HepG2 (cell line): Measurements from ENCODE around the gene JTB. TPM values are rescaled to one million over a fixed set of nuclear protein-coding genes. Genes with fewer than 3 reads are reported as not detected.
A peak's percentile ranks its signal among the peaks of the same experiment; 100 is the strongest.

Experiments
- BCLAF1 ChIP-seq: fragments of 450-650 bp; IDR thresholded peaks from 2 replicates; pipeline ENCODE4 v1.6.1; 2017; ENCODE audit warnings: mild to moderate bottlenecking
- BRD4 ChIP-seq: sonication (generic); formaldehyde crosslinking; IDR thresholded peaks from 2 replicates; pipeline ENCODE4 v1.4.0; 2020; ENCODE audit warnings: missing genetic modification reagents
- CBX1 ChIP-seq: IDR thresholded peaks from one replicate; pipeline ENCODE4 v1.6.1; 2016; ENCODE audit warnings: antibody characterized with exemption, low read depth
- DDIT3 ChIP-seq: sonication (generic); formaldehyde crosslinking; IDR thresholded peaks from 2 replicates; pipeline ENCODE4 v1.4.0; 2020; ENCODE audit warnings: mild to moderate bottlenecking, missing genetic modification reagents
- ELF3 ChIP-seq: IDR thresholded peaks from 2 replicates; pipeline ENCODE4 v1.6.1; 2016; ENCODE audit warnings: missing genetic modification reagents, missing compliant biosample characterization
- FOXP4 ChIP-seq: sonication (generic); formaldehyde crosslinking; IDR thresholded peaks from 2 replicates; pipeline ENCODE4 v1.4.0; 2020; ENCODE audit warnings: missing genetic modification reagents
- HNRNPLL ChIP-seq: fragments of 200-400 bp; formaldehyde crosslinking; IDR thresholded peaks from 2 replicates; pipeline ENCODE4 v1.6.1; 2017; ENCODE audit warnings: mild to moderate bottlenecking, low read depth, low read length; ENCODE audit not compliant: poor library complexity, severe bottlenecking
- KLF16 ChIP-seq, 2 experiments: sonication (generic) in 1 of 2; formaldehyde crosslinking in 1 of 2; IDR thresholded peaks; 2 replicates each; pipeline versions ENCODE4 v1.6.1 to v1.8.0; 2016 to 2023; ENCODE audit warnings: missing genetic modification reagents in 2 of 2, missing compliant biosample characterization in 1 of 2
- MTF1 ChIP-seq: sonication (generic); formaldehyde crosslinking; IDR thresholded peaks from 2 replicates; pipeline ENCODE4 v1.5.0; 2020; ENCODE audit warnings: missing genetic modification reagents
- MTF2 ChIP-seq: sonication (generic); formaldehyde crosslinking; IDR thresholded peaks from 2 replicates; pipeline ENCODE4 v1.5.0; 2020; ENCODE audit warnings: missing genetic modification reagents, borderline replicate concordance
- SP4 ChIP-seq: sonication (generic); formaldehyde crosslinking; IDR thresholded peaks from 2 replicates; pipeline ENCODE4 v1.8.1; 2023; ENCODE audit warnings: mild to moderate bottlenecking, missing genetic modification reagents
- TGIF2 ChIP-seq: IDR thresholded peaks from 2 replicates; pipeline ENCODE4 v1.6.1; 2016; ENCODE audit warnings: control low read depth, missing compliant biosample characterization
- ZFAT ChIP-seq: sonication (generic); formaldehyde crosslinking; conservative IDR thresholded peaks from 2 replicates; pipeline ENCODE4 v1.8.1; 2023; ENCODE audit warnings: missing genetic modification reagents, inconsistent platforms
- ZFP36 ChIP-seq: fragments of 150-350 bp; IDR thresholded peaks from 2 replicates; pipeline ENCODE4 v1.6.1; 2018; ENCODE audit warnings: borderline replicate concordance, low read length, low read depth; ENCODE audit not compliant: partially characterized antibody
- ZMAT3 ChIP-seq: sonication (generic); formaldehyde crosslinking; conservative IDR thresholded peaks from 2 replicates; pipeline ENCODE4 v1.7.0; 2021; ENCODE audit warnings: missing genetic modification reagents
- ZMAT5 ChIP-seq: sonication (generic); formaldehyde crosslinking; IDR thresholded peaks from 2 replicates; pipeline ENCODE4 v1.5.0; 2020; ENCODE audit warnings: mild to moderate bottlenecking, low read depth, missing genetic modification reagents, borderline replicate concordance
- ZNF17 ChIP-seq: sonication (generic); formaldehyde crosslinking; IDR thresholded peaks from 2 replicates; pipeline ENCODE4 v1.5.0; 2020; ENCODE audit warnings: mild to moderate bottlenecking, missing genetic modification reagents
- ZNF382 ChIP-seq: sonication (generic); formaldehyde crosslinking; IDR thresholded peaks from 2 replicates; pipeline ENCODE4 v1.5.0; 2020; ENCODE audit warnings: missing genetic modification reagents, mild to moderate bottlenecking, borderline replicate concordance
- ZNF570 ChIP-seq: sonication (generic); formaldehyde crosslinking; IDR thresholded peaks from 2 replicates; pipeline ENCODE4 v1.4.0; 2020; ENCODE audit warnings: mild to moderate bottlenecking, missing genetic modification reagents, borderline replicate concordance
- ZNF75D ChIP-seq: sonication (generic); formaldehyde crosslinking; IDR thresholded peaks from 2 replicates; pipeline ENCODE4 v1.8.1; 2023; ENCODE audit warnings: missing genetic modification reagents, mild to moderate bottlenecking, borderline replicate concordance
- ZXDC ChIP-seq: sonication (generic); formaldehyde crosslinking; IDR thresholded peaks from 2 replicates; pipeline ENCODE4 v1.5.0; 2020; ENCODE audit warnings: mild to moderate bottlenecking, missing genetic modification reagents
- polyA plus RNA-seq, 8 experiments: library from polyadenylated mRNA; depleted of rRNA in 3 of 8; stranded (reverse) in 7 of 8; unstranded in 1 of 8; fragments of >200 nt; fragmentation: Illumina TruSeq in 4 of 8; extraction: Trizol in 4 of 8; gene quantifications; 2 replicates each; pipeline versions ENCODE4 v1.2.1 to v1.2.3, GENCODE V29; 2011 to 2016; ENCODE audit warnings: low read depth in 4 of 8, missing spikeins in 1 of 8, mixed read lengths in 1 of 8; ENCODE audit not compliant: insufficient read depth in 1 of 8
- total RNA-seq, 5 experiments: library from RNA; depleted of rRNA; stranded (reverse); fragments of >200 nt; fragmentation: Illumina TruSeq; extraction: Trizol; gene quantifications; 2 replicates each; pipeline ENCODE4 v1.2.3, GENCODE V29; 2016; ENCODE audit warnings: low read depth in 1 of 5

The JTB gene
- total and polyA plus RNA-seq, 2 of the 13 experiments (the other 11 are each of a cell fraction or from before 2014, with no cell fraction given) = 96.7 to 99.2 TPM

GRCh38 chr1:153963030-153963849 is 14.2 kb downstream of the JTB start, which contains the start of gene SLC39A1 (continued):
- TF ChIP-seq ZXDC (CRISPR knock-in tag) = no peak; the same call in 1 of the 2 replicates
- TF ChIP-seq DDIT3 = no peak
- TF ChIP-seq SP4 (CRISPR knock-in tag) = peak; percentile 59; the same call in 1 of the 2 replicates
- no peak for TF ChIP-seq ZNF570 (CRISPR knock-in tag)
- TF ChIP-seq MTF2 (CRISPR knock-in tag) = no peak
- TF ChIP-seq ELF3 (CRISPR knock-in tag) = peak; percentile 45; the same call in 1 of the 2 replicates
- TF ChIP-seq TGIF2 (CRISPR knock-in tag) = 0 out of 2 replicates have a peak, but pooled peaks have one; percentile 54
- TF ChIP-seq FOXP4 (CRISPR knock-in tag) = no peak; the same call in 1 of the 2 replicates
- TF ChIP-seq ZMAT5 (CRISPR knock-in tag) = no peak
- TF ChIP-seq ZMAT3 = 0 out of 2 replicates have a peak, but pooled peaks have one; percentile 53
- peak; percentile 30 for TF ChIP-seq HNRNPLL
- TF ChIP-seq ZNF382 (CRISPR knock-in tag) = no peak
- no peak for TF ChIP-seq BRD4
- no peak for TF ChIP-seq ZNF17 (CRISPR knock-in tag)
- no peak for TF ChIP-seq MTF1 (CRISPR knock-in tag)
- TF ChIP-seq BCLAF1 = no peak
- TF ChIP-seq ZFP36 = no peak
- no peak for TF ChIP-seq CBX1
- peak in 1 of 2 experiments; percentile 45; a peak in 2 of 4 replicates for TF ChIP-seq KLF16 (CRISPR knock-in tag; IDR thresholded peaks at IDR 0.05)
- no peak for TF ChIP-seq ZNF75D (CRISPR knock-in tag)
- TF ChIP-seq ZFAT (CRISPR knock-in tag) = 0 out of 2 replicates have a peak, but pooled peaks have one; percentile 33
